HG03457 (cell line): ENCODE data around the gene BCL2.

Experiments used
- ATAC-seq: cut with Tn5 transposase; IDR thresholded peaks from one replicate; pipeline ENCODE4 v1.9.1; 2021; ENCODE audit warnings: moderate number of reproducible peaks; ENCODE audit not compliant: unreplicated experiment

BCL2 gene

GRCh38 chr18:63130176-63130575, 189.4 kb downstream of the BCL2 start:
- no peak for ATAC-seq

- no peak for ATAC-seq
These were observed 191.2 kb downstream of the BCL2 start for GRCh38 chr18:63128237-63128974.

GRCh38 chr18:63126134-63127069, 193.2 kb downstream of the BCL2 start:
- ATAC-seq: no peak

GRCh38 chr18:63120620-63121019, 198.9 kb downstream of the BCL2 start:
- ATAC-seq: no peak

GRCh38 chr18:63119647-63120046, 199.9 kb downstream of the BCL2 start:
- ATAC-seq: no peak

- ATAC-seq: no peak
These were observed 205.5 kb downstream of the BCL2 start for GRCh38 chr18:63113899-63114565.

- ATAC-seq: no peak
These were observed 206.9 kb downstream of the BCL2 start for GRCh38 chr18:63112706-63113105.

GRCh38 chr18:63111671-63112402, 207.7 kb downstream of the BCL2 start:
- peak; percentile 54 for ATAC-seq

GRCh38 chr18:63109802-63110201, 209.8 kb downstream of the BCL2 start:
- ATAC-seq: no peak

- ATAC-seq: no peak
These were observed 210.5 kb downstream of the BCL2 start for GRCh38 chr18:63109022-63109421.

GRCh38 chr18:63107931-63108330, 211.6 kb downstream of the BCL2 start:
- ATAC-seq: no peak

- ATAC-seq: peak; percentile 41
These were observed 212.3 kb downstream of the BCL2 start for GRCh38 chr18:63107171-63107845.

- peak; percentile 22 for ATAC-seq
These were observed 212.8 kb downstream of the BCL2 start for GRCh38 chr18:63106727-63107126.

- peak; percentile 48 for ATAC-seq
These were observed 213.8 kb downstream of the BCL2 start for GRCh38 chr18:63105636-63106316.

- ATAC-seq: no peak
These were observed 214.7 kb downstream of the BCL2 start for GRCh38 chr18:63104868-63105267.

- ATAC-seq: no peak
These were observed 216.4 kb downstream of the BCL2 start for GRCh38 chr18:63102941-63103744.

GRCh38 chr18:63100630-63101055, 218.9 kb downstream of the BCL2 start:
- ATAC-seq: no peak

GRCh38 chr18:63099848-63100629, 219.5 kb downstream of the BCL2 start:
- peak; percentile 60 for ATAC-seq
